GM10266 (cell line): ENCODE data around the gene NEGR1.

Experiments
- DNase-seq: peaks from one replicate; pipeline ENCODE4 v3.0.0; 2012; ENCODE audit errors: extremely low spot score
- TF ChIP-seq, protein P1 (sequence below): IDR thresholded peaks from 2 replicates; pipeline ENCODE4 v1.5.1; 2012; ENCODE audit warnings: mild to moderate bottlenecking, low read depth; ENCODE audit not compliant: control insufficient read depth, insufficient read depth; ENCODE audit errors: missing control alignments

The NEGR1 gene

GRCh38 chr1:72207059-72207458, 75.3 kb downstream of the NEGR1 start:
- DNase-seq: no peak
- TF ChIP-seq, protein P1, sequence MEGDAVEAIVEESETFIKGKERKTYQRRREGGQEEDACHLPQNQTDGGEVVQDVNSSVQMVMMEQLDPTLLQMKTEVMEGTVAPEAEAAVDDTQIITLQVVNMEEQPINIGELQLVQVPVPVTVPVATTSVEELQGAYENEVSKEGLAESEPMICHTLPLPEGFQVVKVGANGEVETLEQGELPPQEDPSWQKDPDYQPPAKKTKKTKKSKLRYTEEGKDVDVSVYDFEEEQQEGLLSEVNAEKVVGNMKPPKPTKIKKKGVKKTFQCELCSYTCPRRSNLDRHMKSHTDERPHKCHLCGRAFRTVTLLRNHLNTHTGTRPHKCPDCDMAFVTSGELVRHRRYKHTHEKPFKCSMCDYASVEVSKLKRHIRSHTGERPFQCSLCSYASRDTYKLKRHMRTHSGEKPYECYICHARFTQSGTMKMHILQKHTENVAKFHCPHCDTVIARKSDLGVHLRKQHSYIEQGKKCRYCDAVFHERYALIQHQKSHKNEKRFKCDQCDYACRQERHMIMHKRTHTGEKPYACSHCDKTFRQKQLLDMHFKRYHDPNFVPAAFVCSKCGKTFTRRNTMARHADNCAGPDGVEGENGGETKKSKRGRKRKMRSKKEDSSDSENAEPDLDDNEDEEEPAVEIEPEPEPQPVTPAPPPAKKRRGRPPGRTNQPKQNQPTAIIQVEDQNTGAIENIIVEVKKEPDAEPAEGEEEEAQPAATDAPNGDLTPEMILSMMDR: no peak

DNA sequence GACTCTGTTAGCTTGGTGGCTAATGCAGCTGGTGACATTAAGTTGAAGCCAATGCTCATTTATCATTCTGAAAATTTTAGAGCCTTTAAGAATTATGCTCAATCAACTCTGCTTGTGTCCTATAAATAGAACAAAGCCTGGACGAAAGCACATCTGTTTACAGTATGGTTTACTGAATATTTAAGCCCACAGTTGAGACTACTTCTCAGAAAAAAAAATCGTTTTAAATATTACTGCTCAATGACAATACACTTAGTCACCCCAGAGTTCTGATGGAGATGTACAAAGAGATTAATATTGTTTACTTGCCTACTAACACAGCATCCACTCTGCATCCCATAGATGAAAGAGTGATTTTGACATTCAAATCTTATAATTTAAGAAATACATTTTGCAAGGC, 79.6 kb downstream of the NEGR1 start:
- no peak for DNase-seq
- TF ChIP-seq, protein P1: no peak

- DNase-seq: no peak
- TF ChIP-seq, protein P1: no peak
Observed at GRCh38 chr1:72197786-72198185, 84.6 kb downstream of the NEGR1 start.

DNA sequence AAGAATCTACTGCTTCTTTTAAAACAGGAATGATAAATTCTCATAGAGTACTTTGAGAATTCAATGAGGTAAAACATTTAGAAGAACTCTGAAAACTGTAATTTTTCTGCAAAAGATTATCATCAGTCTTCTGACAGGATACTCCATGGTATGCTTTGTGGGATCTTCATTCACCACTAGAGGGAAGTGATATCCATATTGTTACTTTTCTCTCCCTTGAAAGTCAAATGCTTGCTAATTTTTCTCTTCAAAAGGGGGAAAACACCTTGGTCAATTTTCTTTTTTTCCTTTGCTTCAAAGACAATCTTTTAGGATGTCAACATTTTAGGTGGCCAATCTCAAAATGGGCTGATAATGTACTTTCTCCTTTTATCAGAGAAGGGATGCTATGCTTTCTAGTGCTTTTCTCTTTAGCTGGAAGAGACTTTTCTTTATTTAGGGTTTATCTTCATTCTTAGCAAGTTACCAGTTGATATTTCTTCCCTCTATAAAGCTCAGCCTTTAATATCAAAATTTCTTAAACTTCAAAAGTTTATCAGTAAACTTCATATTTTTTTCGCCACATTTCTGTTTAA, 95.5 kb downstream of the NEGR1 start:
- TF ChIP-seq, protein P1: peak; percentile 8

GRCh38 chr1:72184099-72184701, 98.1 kb downstream of the NEGR1 start:
- TF ChIP-seq, protein P1: no peak
- no peak for DNase-seq

More for the DNA sequence above, 95.5 kb downstream of the NEGR1 start:
- no peak for DNase-seq

DNA sequence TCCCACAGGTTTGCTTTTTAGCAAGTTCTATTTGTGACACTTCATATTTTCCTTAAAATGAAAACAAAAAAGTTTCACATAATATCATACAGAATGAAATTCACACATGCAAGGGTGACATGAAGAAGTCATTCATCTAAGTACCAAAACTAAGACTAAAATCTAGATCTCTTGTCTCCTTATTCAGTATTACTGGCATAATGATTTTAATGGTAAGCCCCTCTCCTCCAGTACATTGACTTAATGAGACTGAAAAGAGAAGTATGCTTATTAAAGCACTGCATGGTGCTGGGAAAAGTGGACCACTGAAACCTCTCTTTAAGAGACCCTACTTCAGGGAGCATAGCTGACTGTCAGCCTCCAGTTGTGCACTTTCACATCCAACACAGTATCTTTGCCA, 99.5 kb downstream of the NEGR1 start:
- no peak for DNase-seq
- TF ChIP-seq, protein P1: no peak

DNA sequence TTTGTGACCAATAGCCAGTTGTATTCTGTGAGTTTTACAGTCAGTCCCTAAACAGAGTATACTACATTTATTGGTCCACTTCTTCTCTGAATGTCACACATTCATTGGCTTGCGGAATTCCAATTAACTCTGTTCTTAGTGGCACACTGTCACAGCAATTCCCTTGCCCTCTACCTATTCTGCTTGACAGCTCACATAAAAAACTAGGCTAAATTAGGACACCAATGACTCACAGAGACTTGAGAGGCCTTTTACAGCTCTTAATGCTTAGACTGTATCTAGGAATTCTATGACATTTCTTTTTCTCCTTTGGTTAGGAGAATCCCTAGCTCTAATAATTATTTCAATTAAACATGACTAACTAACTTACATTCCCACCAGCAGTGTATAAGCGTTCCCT, 104.1 kb downstream of the NEGR1 start:
- TF ChIP-seq, protein P1: no peak
- no peak for DNase-seq
